GM21381 (cell line): ENCODE measurements around the gene CAPS2.
"Not testable (repeated sequence)": the region's sequence is repeated elsewhere in the genome, so short reads cannot be mapped to it uniquely, and the experiment has no call there.

ENCODE experiments used
- ATAC-seq: cut with Tn5 transposase; IDR thresholded peaks from one replicate; pipeline ENCODE4 v1.9.1; 2021; ENCODE audit warnings: mild to moderate bottlenecking, moderate library complexity; ENCODE audit not compliant: unreplicated experiment

CAPS2 gene

DNA sequence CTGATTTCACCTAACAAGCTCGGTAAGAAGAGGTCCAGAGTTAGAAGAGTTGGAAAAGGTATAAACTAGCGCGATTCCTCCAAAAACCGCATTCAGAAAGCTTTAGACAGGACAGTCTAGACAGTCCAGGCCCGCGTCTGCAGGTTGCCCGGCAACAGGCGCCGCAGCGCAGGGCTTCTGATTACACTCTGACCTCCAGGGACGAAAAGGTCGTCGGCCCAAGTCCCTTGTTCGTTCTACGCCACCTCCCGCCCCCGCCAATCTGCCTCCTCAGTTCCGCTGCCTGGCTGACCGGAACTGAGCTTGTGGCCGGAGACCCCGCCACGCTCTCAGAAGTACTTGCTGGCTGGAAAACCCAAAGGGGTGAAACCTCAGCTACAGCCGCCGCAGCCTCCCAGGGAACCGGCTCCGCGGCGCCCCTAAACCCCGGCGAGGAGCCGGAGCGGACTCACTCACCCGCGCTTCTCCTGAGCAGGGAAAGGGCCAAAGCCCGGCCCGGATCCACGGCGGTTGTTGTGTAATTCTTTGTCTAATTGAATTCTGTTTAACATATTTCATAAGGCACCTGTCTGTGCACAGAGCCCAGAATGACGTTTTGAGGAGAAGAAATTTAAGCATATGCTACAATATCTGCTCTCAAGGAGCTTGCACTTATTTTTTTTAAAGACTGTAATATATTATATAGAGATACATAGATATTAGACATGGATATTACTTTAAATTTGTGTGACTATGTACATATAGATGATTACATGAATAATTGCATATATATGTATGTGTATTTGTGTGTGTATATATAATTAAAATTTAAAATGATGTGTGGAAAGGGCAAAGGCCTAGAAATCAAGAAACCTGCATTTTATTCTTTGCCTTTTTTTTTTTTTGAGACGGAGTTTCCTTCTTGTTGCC, at the start of gene CAPS2:
CAPS2 (minus strand) TSS at position 407 of the 909 bp plus-strand sequence. CDS start 3,826 bp downstream, outside the sequence.
- peak; percentile 80 for ATAC-seq

DNA sequence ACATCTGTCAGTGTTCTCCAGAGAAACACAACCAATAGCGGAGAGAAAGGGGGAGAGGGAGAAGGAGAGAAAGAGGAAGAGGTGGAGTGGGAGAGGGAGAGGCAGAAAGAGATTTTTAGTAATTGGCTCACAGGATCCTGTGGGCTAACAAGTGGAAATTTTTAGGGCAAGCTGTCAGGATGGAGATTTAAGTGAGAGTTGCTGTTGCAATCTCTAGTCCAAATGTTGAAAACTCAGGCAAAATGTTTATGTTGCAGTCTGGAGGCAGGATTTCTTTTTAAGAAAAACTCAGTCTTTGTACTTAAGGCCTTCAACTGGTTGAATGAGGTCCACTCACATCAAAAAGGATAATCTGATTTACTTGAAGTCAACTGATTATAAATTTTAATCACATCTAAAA, 48.2 kb upstream of the CAPS2 start:
- no peak for ATAC-seq

DNA sequence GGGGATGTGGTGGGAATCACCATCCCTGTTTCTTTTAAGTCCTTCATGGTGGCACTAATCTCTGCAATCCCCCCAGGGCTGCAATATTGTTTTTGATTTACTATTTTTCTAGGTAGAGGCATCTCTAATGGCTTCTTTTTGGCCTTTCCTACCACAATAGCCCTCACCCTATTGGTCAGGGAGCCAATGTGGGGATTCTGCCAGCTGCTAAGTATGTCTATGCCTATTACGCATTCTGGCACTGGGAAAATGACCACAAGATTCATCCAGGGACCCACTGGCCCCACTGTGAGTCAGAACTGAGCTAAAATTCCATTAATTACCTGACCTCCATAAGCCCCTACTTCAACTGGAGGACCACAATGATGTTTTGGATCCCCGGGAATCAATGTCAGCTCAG, 44.8 kb upstream of the CAPS2 start:
- ATAC-seq: no peak

DNA sequence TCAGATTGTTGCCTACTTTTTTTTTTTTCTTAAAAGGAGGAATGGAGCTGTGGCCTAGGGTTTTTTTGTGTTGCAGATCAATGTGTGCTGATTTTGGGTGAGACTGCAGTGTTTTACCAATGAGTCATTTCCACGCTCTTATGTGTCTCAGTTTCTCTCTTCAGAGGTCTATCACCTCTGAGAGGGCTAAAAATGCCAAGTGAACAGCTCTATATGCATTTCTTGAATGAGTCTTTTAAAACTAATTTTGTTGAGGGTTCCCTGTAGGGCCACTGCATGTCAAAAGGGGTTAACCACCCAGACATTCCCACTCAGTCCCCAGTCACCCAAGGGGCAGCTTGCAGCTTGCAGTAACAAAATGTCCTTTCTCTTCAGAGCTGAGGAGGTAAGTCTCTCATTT, 36.5 kb upstream of the CAPS2 start:
- peak; percentile 90 for ATAC-seq

DNA sequence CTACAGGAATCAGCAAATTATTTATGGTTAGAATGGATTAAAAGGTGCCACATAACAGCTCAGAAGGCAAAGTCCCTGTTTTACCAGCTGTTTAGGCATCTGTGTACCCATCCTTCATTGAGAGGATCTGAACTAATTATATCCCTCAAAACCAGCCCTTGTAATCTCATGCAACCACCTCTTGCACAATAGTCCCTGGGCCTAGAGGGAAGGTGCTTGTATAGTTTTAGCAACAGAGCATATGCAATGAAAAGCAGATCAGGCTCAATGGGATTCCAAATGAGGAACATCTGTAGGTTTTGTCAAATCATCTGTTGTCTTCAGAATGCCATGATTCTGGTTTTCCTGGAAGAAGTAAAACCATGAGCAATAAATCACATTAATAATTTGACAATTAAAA, 34.8 kb upstream of the CAPS2 start:
- no peak for ATAC-seq

DNA sequence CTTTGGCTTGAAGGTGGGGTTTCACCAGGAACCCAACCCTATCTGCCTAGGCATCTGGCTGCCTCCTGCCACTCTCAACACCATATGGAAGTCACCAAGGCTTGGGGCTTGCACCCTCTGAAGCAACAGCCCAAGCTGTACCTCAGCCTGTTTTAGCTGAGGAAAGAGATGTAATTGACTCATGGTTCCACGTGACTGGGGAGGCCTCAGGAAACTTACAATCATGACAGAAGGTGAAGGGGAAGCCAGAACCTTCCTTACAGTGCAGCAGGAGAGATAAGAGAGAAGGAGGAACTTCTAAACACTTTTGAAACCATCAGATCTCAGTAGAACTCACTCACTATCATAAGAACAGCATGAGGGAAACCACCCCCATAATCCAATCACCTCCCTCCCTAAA, 31.3 kb upstream of the CAPS2 start:
- ATAC-seq: no peak

DNA sequence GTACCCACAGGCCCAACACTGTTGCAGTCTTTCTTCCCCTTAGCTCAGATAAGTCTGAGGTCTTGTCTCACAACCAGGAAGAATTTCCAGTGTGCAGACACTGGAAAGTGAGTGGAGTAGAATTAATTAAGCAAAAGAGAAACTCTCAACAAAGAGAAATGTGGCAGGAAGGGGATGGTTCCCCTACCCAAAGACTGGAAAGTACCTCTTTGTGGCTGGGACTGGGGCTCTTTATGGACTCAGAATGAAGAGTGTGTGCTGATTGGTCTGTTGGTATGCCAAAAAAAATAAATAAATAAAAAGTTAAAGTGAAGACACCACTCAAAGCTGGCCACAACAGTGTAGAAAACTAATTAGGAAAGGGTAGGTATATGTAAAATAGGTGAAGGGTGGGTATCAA, 30.8 kb upstream of the CAPS2 start:
- ATAC-seq: no peak

DNA sequence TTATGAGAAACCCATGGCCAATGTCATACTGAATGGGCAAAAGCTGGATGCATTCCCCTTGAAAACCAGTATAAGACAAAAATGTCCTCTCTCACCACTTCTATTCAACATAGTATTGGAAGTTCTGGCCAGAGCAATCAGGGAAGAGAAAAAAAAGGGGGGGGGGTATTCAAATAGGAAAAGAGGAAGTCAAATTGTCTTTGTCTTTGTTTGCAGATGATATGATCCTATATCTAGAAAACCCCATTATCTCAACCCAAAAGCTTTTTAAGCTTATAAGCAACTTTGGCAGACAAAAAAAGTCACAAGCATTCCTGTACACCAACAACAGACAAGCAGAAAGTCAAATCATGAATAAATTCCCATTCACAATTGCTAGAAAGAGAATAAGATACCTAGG, 23.9 kb upstream of the CAPS2 start:
- ATAC-seq: no peak

DNA sequence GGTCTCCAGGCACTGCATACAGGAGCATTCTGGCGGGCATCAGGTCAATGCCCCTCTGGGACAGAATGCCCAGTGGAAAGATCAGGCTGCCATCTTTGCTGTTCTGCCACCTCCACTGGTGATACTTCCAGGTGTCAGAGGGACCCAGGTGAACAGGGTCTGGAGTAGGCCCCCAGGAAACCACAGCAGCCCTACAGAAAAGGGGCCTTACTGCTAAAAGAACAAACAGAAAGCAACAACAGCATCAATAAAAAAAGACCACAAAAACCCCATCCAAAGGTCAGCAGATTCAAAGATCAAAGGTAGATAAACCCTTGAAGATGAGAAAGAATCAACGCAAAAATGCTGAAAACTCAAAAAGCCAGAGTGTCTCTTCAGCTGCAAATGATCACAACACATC, 20.3 kb upstream of the CAPS2 start:
- ATAC-seq: no peak

DNA sequence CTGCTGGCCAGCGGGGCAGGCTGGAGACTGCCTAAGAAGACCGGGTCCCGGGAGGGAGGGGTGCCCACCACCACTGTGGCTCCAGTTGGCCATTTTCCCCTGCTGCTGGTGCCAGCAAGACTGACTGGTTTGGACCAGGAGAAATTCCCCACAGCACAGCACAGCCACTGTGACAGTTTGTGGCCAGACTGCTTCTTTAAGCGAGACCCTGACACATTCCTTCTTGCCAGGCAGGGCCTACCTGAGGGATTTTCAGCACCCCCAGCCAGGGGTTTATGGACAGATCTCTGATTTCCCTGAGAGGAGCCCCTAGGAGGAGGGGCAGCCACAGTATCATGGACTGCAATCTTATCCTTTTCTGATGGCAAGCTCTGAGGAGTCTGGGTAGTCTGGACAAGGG, 19.8 kb upstream of the CAPS2 start:
- no peak for ATAC-seq

DNA sequence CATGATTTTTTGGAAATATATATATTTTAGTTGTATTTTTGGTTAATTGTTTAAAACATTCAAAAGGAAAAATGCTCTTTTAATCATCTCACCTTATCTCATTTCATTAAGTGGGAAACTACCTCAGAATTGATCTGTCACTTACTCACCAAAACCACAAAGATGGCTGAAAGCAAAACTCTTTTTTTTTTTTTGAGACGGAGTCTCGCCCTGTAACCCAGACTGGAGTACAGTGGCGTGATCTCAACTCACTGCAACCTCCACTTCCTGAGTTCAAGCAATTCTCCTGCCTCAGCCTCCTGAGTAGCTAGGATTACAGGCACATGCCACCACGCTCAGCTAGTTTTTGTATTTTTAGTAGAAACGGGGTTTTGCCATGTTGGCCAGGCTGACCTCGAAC, 16.1 kb upstream of the CAPS2 start:
- not testable (repeated sequence) for ATAC-seq

DNA sequence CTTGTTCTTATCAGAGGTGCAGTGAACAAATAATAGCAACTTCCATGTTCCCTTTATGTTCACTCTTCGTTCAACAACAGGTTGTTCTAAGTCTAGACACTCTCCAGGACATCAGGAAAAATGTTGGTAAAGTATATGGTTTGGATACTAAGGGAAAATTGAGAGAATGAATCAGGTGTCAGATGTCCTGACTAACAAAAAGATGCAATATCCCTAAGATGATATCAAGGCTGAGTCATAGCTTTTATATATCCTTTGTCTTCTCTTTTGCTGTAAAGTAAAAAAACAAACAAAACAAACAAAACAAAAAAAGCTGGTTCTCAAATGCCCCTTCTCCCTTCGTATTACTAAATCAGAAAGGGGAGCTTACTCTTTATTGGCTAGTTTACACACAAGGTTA, 15.4 kb upstream of the CAPS2 start:
- no peak for ATAC-seq

DNA sequence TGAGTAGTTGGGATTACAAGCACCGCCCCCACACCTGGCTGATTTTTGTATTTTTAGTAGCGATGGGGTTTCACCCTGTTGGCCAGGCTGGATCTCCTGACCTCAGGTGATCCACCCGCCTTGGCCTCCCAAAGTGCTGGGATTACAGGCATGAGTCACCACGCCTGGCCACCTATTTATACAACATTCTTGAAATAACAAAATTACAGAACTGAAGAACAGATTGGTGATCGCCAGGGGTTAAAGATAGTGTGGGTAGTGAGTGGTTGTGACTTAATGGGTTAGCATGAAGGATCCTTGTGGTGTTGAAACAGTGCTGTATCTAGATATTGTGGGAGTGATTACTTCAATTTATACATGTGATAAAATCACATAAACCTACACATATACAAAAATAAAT, 11.7 kb upstream of the CAPS2 start:
- no peak for ATAC-seq

DNA sequence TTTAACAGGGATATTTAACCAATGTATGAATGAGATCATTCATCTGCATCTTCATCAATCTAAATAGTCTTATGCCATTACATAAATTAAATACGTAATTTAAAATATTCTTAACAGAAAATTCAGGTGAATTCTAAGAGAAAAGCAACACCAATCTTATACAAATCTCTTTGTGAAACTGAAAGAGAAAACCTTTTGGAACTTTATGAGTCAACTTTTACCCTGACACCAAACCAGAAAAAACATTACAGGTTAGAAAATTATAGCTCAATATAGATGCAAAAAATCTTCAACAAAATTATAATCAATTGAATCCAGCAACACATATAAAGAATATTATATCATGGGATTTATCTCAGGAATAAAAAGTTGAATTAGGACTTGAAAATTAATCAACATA, 7.8 kb upstream of the CAPS2 start:
- ATAC-seq: peak; percentile 50

DNA sequence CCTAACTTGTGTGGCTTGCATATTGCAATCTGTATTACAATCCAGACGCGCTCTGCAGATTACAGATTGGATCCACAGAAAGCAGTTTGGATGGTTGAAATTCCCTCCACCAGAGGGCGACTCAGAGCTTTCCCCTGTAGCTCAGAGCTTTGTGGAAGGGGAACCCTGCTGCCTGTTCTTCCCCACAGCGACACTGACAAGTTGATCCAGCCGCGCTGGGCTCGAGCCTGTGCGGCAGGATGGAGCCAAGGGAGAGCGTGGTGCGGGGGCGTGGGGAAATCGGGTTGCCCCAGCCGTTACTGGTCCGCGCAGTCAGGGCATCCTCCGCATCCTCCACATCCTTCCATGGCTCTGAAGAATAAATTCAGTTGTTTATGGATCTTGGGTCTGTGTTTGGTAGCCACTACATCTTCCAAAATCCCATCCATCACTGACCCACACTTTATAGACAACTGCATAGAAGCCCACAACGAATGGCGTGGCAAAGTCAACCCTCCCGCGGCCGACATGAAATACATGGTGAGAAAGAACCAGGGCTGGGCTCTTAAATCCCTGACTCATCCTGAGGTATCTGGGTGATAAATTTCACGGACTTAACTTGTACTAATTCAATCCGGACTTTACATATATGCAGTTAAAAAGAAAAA, 4.4 kb upstream of the CAPS2 start, which contains the start of gene GLIPR1L1:
GLIPR1L1 (plus strand) TSS at position 287 of the 647 bp plus-strand sequence; CDS start at position 346, 59 bp downstream.
- ATAC-seq: peak; percentile 60

DNA sequence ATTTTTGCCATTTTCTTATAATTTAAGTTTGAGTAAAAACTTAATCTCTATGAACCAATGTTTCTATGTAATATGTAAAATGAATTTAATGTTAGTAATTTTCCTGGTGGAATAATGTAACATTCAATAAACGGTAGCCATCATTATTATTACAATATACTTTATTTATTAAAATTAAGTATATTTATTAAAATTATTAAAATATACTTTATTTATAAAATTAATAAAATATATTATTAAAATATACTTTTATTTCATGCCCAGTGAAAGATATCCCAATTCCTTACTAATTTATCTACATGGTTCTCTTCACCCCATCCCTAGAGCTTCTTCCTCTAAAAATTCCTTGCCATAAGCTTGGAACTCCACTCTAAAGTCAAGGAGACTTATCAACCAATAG, 2.5 kb downstream of the CAPS2 start:
- no peak for ATAC-seq

DNA sequence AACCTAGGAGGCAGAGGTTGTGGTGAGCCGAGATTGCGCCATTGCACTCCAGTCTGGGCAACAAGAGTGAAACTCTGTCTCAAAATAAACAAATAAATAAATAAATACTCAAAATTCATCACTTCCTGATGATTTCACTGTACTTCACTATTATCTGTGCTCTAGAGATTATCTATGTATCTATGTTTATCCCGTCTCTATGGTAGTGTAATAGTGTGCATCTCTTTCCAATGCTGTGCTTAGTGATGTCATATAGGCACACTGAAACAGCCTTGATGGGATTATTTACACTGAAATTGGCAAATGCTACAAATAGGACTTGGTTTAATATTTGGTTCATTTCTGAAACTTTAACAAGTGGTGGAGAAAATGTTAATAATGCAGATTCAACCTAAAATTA, 6.5 kb downstream of the CAPS2 start:
- ATAC-seq: no peak

DNA sequence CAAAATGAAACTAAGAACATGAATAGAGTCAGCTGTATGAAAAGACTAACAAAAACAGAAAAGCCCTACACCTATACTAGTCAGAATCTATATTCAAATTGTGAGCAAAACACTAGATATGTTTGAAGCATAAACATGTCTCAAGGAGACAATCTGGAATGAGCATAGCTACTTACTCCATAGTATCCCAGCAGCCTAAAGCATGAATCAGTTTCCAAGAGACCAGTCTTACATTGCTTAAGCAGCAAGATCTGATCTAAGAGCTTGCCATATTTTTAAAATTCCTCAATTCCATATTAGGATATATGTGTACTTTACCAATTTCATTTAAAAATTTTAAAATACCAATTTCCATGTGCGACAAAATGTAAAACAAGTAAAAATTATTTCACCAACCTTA, 7.7 kb downstream of the CAPS2 start:
- ATAC-seq: no peak

DNA sequence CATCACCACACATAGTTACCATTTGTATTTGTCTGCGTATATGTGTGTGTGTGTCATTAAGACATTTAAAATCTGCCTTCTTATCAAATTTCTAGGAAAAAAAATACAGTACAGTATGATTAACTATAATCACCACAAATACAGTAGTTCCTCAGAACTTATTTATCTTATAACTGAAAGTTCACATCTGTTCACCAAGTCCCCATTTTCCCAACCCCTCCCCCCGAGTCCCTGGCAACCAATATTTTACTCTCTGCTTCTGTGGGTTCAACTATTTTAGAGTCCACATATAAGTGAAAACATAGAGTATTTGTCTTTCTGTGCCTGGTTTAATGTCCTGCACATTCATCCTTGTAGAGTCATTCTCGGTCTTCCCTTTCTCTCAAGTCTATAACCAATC, 12.3 kb downstream of the CAPS2 start:
- no peak for ATAC-seq

DNA sequence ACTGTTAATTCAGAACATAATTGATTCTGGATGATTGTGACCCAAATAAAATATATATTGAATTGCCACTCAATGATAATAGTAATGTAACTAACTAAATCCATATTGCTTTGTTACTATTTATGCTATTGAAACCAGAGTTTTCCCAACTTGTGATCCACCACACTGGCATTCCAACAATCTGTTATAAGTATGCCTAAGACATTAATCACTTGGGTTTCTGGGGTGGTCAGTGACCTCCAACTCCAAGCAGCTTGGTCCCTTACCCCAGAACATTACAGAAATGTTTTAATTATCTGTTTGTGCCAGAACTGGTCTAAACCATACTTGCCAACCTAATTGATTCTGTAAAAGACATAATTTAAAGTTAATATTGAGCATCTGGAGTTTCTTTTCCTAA, 14.6 kb downstream of the CAPS2 start:
- no peak for ATAC-seq

DNA sequence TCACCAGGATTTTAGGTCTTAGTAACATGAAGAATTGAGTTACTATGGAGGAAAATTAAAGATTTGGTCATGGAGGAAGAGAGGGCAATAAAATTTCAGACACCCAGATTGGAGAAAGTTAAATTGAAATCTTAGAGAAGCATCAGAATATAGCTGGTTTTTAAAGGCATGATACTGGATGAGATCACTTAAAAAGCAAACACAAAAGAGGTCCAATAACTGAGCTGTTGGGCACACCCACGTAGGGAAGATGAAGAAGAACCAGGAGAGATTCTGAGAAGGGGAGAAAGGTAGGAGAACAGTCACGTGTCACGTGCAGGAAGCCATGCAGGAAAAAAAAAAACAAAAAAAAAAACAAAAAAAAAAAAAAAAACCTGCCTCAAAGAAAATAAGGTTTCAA, 18.8 kb downstream of the CAPS2 start:
- no peak for ATAC-seq

DNA sequence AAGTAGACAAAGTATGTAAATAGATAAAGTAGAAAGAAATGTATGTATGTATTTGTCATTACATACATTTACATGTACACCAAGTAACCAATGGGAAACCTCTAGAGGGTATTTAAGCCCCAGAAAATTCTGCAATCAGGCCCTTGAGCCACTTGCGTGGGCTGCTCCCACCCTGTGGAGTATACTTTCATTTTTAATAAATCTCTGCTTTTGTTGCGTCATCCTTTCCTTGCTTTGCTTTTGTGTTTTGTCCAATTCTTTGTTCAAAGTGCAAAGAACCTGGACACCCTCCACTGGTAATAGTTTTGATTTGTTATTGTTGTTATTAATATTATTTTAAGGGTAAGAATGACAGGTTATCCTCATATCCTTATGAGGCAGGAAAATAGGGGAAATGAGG, 21.8 kb downstream of the CAPS2 start:
- ATAC-seq: no peak
